Panc1 (cell line): Measurements from ENCODE around the gene SNRPF. TPM values are rescaled to one million over a fixed set of nuclear protein-coding genes. Genes with fewer than 3 reads are reported as not detected.

ENCODE experiments used
- ATAC-seq: fragments of 200-7000 bp; cut with Tn5 transposase; 2 replicates; pipeline ENCODE4 v1.9.1; 2020; ENCODE audit warnings: mild to moderate bottlenecking, moderate library complexity
- BruUV-seq: library from RNA; stranded (reverse); fragments of 400-500 nt; replicated peaks from 2 replicates; lab custom pipeline; 2021; lab: Mats Ljungman, UMichigan
- CTCF ChIA-PET: fragments of 300-600 bp; sonication (Branson Sonifier 250); formaldehyde crosslinking; loops from one replicate; lab custom pipeline; 2022; ENCODE audit warnings: antibody characterized with exemption; lab: Charles Lee
- POLR2A ChIA-PET: fragments of 300-600 bp; sonication (Branson Sonifier 250); formaldehyde crosslinking; loops from one replicate; lab custom pipeline; 2022; ENCODE audit warnings: antibody characterized with exemption; lab: Charles Lee
- DNase-seq: peaks from one replicate; pipeline ENCODE4 v3.0.0-alpha.2; 2010; ENCODE audit warnings: low read depth, low spot score
- H3K27ac ChIP-seq: 2 replicates; pipeline ENCODE4 v1.5.1; 2011; ENCODE audit warnings: mild to moderate bottlenecking, low read length, inconsistent platforms
- H3K27me3 ChIP-seq: fragments of 200-500 bp; sonication (Bioruptor generic); 2 replicates; pipeline ENCODE4 v1.6.0; 2014; ENCODE audit warnings: low read length, inconsistent platforms; ENCODE audit not compliant: control insufficient read depth, insufficient read depth
- H3K36me3 ChIP-seq: fragments of 200-500 bp; sonication (Bioruptor generic); 2 replicates; pipeline ENCODE4 v1.5.1; 2014; ENCODE audit warnings: inconsistent platforms, mild to moderate bottlenecking, low read length, moderate library complexity; ENCODE audit not compliant: control insufficient read depth, insufficient read depth
- H3K4me1 ChIP-seq: 2 replicates; pipeline ENCODE4 v1.5.1; 2011; ENCODE audit warnings: inconsistent platforms, mild to moderate bottlenecking, low read length, moderate library complexity; ENCODE audit not compliant: control insufficient read depth, insufficient read depth
- H3K4me3 ChIP-seq, 2 experiments: 2 replicates each; pipeline ENCODE4 v1.5.1; 2011 to 2012; ENCODE audit warnings: low read depth in 2 of 2, low read length in 2 of 2, mild to moderate bottlenecking in 2 of 2, inconsistent platforms in 1 of 2, moderate library complexity in 1 of 2
- H3K9me3 ChIP-seq: fragments of 200-500 bp; sonication (Bioruptor generic); 2 replicates; pipeline ENCODE4 v1.5.1; 2014; ENCODE audit warnings: low read depth, mild to moderate bottlenecking, inconsistent platforms, low read length, moderate library complexity; ENCODE audit not compliant: control insufficient read depth, insufficient read depth
- CTCF ChIP-seq: fragments of 450-650 bp; IDR thresholded peaks from 2 replicates; pipeline ENCODE4 v1.5.1; 2017; ENCODE audit warnings: mild to moderate bottlenecking
- POLR2AphosphoS5 ChIP-seq: IDR thresholded peaks from 2 replicates; pipeline ENCODE4 v1.6.1; 2012; ENCODE audit warnings: mild to moderate bottlenecking, low read depth, low read length, moderate library complexity
- SIN3A ChIP-seq: IDR thresholded peaks from 2 replicates; pipeline ENCODE4 v1.6.1; 2012; ENCODE audit warnings: low read depth, mild to moderate bottlenecking, low read length, moderate library complexity, borderline replicate concordance; ENCODE audit not compliant: insufficient read depth
- TCF7L2 ChIP-seq: IDR thresholded peaks from 2 replicates; pipeline ENCODE4 v1.6.1; 2011; ENCODE audit warnings: mild to moderate bottlenecking, low read depth, low read length, inconsistent platforms
- in situ Hi-C: cut with HindIII; loops from 2 replicates; pipeline ENCODE4 v1.10.0; 2016; ENCODE audit warnings: low sequenced_read_pairs, low pct_unique_long_range_greater_than_20kb
- intact Hi-C: fragments of 100-400 bp; cut with micrococcal nuclease; formaldehyde crosslinking; loops from one replicate; pipeline ENCODE4 v1.10.0; 2022; ENCODE audit not compliant: unreplicated experiment
- total RNA-seq: library from RNA; stranded (reverse); gene quantifications from one replicate; pipeline ENCODE4 v1.2.1, GENCODE V29; 2021; ENCODE audit not compliant: unreplicated experiment
- TF ChIP-seq, protein P1 (sequence below), 2 experiments: IDR thresholded peaks; 2 replicates each; pipeline ENCODE4 v1.6.1; 2011 to 2012; ENCODE audit warnings: low read depth in 2 of 2, control low read depth in 1 of 2, low read length in 1 of 2, mild to moderate bottlenecking in 1 of 2, moderate library complexity in 1 of 2; ENCODE audit not compliant: insufficient read depth in 1 of 2

Gene SNRPF
- total RNA-seq, 1 experiment from 2014 or later = 38.7 TPM

DNA sequence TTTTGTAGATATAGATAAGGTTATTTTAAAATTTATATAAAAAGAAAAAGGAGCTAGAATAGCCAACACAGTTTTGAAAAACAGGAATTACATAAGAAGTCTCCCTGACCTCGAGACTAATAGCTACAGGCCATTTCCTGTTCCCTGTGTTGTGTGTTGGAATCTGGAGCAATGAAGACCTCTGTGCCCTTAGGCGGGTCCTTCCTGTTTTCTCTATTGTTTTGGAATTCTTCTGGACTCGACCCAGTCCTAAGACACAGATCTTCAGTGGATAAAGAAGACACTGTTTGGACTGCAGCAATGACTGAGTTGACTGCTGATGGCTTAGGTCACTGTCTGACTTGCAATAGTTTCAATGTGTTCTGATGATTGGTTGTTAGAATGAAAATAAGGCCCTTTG is 26.2 kb downstream of the SNRPF start:
- ChIA-PET CTCF (no interaction called here), POLR2A (no interaction called here)
- TF ChIP-seq CTCF = no peak
- TF ChIP-seq, protein P1, sequence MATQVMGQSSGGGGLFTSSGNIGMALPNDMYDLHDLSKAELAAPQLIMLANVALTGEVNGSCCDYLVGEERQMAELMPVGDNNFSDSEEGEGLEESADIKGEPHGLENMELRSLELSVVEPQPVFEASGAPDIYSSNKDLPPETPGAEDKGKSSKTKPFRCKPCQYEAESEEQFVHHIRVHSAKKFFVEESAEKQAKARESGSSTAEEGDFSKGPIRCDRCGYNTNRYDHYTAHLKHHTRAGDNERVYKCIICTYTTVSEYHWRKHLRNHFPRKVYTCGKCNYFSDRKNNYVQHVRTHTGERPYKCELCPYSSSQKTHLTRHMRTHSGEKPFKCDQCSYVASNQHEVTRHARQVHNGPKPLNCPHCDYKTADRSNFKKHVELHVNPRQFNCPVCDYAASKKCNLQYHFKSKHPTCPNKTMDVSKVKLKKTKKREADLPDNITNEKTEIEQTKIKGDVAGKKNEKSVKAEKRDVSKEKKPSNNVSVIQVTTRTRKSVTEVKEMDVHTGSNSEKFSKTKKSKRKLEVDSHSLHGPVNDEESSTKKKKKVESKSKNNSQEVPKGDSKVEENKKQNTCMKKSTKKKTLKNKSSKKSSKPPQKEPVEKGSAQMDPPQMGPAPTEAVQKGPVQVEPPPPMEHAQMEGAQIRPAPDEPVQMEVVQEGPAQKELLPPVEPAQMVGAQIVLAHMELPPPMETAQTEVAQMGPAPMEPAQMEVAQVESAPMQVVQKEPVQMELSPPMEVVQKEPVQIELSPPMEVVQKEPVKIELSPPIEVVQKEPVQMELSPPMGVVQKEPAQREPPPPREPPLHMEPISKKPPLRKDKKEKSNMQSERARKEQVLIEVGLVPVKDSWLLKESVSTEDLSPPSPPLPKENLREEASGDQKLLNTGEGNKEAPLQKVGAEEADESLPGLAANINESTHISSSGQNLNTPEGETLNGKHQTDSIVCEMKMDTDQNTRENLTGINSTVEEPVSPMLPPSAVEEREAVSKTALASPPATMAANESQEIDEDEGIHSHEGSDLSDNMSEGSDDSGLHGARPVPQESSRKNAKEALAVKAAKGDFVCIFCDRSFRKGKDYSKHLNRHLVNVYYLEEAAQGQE (IDR thresholded peaks at IDR 0.05; ENCODE audit: insufficient read depth in 1 of 2, low read depth in 2 of 2, low read length in 1 of 2) = no peak
- no peak for TF ChIP-seq TCF7L2
- no peak for TF ChIP-seq SIN3A
- no peak for TF ChIP-seq POLR2AphosphoS5
- no TSS peak for BruUV-seq
- in situ Hi-C loops (no loop called here), intact Hi-C loops (no loop called here)
- DNase-seq (no peak), ATAC-seq (no peak)
- H3K27ac ChIP-seq = no peak overlapping the region
- H3K9me3 ChIP-seq = no peaks in the 10 kb centered on the region
- no peaks in the 10 kb centered on the region for H3K36me3 ChIP-seq
- H3K27me3 ChIP-seq = no peaks in the 10 kb centered on the region; the same call in 1 of the 2 replicates
- no peaks in the 10 kb centered on the region for H3K4me1 ChIP-seq
- H3K4me3 ChIP-seq = no peak overlapping the region

DNA sequence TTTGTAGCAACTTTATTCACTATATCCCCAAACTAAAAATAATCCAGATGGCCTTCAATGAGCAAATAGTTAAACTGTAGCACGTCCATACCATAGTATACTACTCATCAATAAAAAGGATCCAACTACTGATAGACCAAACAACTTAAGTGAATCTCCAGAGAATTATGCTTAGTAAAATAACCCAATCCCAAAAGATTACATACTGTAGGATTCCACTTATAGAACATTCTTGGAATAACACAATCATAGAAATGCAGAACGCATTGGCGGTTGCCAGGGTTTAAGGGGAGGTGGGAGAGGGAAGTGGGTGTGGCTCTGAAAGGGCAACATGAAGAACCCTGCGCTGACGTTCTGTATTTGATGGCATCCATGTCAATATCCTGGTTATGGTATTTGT is 28.6 kb downstream of the SNRPF start:
- no peak for TF ChIP-seq SIN3A
- no peak for TF ChIP-seq CTCF
- no peak for TF ChIP-seq POLR2AphosphoS5
- Histone ChIP-seq H3K9me3 (no peaks in the 10 kb centered on the region), H3K36me3 (no peaks in the 10 kb centered on the region), H3K4me1 (no peaks in the 10 kb centered on the region), H3K27me3 (no peaks in the 10 kb centered on the region; the same call in 1 of the 2 replicates), H3K27ac (no peak overlapping the region), H3K4me3 (no peak overlapping the region)
- ATAC-seq = no peak
- ChIA-PET CTCF (interaction anchor here (0.6 kb wide), 1 partner anchor 21 kb away, joined by 3 read pairs; no protein-coding TSS in a partner anchor), POLR2A (no interaction called here)
- BruUV-seq = no TSS peak
- in situ Hi-C loops (no loop called here), intact Hi-C loops (no loop called here)
- no peak for DNase-seq
